ENCODE results near the gene SYCN.
"Not testable (repeated sequence)": the region's sequence is repeated elsewhere in the genome, so short reads cannot be mapped to it uniquely, and the experiment has no call there.

SYCN gene

GRCh38 chr19:39223703-39224279, 19.7 kb upstream of the SYCN start:
- DNase-seq, result no peak

DNA sequence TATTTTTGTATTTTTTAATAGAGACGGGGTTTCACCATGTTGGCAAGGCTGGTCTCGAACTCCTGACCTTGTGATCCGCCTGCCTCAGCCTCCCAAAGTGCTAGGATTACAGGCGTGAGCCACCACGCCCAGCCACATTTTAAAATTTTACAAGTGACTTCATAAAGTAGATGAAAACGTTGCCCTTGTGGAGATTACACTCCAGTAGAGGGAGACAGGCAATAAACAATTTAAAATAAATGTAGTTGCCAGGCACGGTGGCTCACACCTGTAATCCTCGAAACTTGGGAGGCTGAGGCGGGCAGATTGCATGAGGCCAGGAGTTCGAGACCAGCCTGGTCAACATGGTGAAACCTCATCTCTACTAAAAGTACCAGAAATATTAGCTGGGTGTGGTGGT, 15.0 kb upstream of the SYCN start:
- DNase-seq, result not testable (repeated sequence)

DNA sequence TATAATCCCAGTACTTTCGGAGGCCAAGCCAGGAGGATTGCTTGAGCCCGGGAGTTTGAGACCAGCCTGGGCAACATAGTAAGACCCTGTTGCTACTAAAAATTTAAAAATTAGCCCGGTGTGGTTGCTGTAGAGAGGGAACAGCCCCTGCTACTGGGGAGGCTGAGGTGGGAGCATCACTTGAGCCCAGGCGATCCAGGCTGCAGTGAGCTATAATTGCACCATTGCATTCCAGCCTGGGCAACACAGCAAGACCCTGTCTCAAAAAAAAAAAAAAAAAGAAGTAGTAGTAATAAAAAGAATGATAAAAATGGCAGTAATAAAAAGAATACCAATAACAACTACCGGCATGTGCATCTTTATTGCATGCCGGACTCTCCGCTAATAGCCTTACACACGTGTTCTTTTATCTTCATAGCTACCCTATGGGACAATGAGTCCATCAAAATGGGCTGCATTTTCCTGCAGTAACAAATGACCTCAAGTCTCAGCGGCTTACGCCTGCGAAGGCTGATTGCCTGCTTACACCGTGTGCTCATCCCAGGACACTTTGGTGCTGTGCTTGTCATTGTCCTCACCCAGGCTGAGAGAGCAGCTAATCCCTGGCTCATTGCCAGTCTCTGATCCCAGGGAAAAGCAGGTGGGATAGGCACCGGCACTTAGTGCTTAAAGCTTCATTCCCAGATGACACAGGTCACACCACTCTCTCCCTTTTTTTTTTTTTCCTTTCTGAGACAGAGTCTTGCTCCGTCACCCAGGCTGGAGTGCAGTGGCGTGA, 14.4 kb upstream of the SYCN start:
- DNase-seq, result no peak

- no peak for DNase-seq
These were observed 13.0 kb upstream of the SYCN start for GRCh38 chr19:39217094-39217493.

GRCh38 chr19:39215323-39215722, 11.3 kb upstream of the SYCN start:
- DNase-seq, result not testable (repeated sequence)

DNA sequence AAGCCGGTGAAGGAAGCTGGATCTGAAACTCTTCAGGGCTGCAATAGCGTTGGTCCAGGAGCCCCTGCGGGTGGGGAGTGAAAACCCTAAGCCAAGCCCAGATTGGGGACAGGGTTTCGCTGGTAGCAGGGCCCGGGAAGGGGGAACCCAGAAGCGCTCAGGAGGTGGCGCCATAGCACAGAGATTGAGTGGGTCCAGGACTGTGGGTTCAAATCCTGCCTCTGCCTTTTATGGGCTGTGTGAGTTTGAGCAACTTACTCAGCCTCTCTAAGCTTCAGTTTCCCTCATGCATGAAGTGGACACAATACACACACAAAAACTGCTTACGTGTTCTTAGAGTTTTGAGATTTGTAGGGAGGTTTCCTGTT, 8.3 kb upstream of the SYCN start:
- DNase-seq, result no peak

DNA sequence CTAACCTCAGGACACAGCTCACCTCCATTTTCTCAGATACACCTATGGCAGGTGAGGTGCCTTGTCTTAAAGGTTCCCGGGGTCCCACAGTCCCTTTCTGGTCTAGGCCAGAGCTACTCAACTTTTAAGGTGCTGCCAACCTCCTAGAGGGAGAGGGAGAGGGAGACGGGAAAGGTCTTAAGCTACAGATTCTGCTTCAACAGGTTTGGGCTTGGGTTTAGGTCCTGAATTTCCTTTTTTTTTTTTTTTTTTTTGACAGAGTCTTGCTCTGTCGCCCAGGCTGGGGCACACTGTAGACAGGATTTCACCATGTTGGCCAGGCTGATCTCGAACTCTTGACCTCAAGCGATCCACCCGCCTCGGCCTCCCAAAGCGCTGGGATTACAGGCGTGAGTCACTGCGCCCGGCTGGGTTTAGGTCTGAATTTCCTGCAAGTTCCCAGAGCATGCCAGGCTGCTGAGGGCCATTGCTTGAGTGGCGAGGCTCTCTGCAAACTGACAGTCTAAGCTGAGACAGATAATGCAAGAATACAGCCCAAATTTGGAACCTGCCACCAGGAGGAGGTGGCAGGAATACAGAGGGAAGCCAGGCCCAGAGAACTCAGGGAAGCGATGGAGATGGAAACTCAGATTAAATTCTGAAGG, 7.8 kb upstream of the SYCN start:
- DNase-seq, result no peak

DNA sequence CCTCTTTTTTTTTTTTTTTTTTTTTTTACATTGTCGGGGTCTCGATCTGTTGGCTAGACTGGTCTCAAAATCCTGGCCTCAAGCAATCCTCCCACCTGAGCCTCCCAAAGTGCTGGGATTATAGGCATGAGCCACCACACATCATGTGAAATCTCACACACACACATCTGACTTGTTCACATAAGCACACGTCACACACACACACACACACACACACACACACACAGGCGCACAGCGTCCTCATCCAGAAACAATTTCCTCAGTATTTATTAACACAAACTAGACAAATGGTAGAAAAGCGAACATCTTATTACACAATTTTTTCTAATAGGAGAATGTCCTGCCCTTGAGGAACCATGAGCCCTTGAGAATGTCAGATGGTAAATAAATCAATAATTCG, 5.1 kb upstream of the SYCN start:
- DNase-seq, result no peak

DNA sequence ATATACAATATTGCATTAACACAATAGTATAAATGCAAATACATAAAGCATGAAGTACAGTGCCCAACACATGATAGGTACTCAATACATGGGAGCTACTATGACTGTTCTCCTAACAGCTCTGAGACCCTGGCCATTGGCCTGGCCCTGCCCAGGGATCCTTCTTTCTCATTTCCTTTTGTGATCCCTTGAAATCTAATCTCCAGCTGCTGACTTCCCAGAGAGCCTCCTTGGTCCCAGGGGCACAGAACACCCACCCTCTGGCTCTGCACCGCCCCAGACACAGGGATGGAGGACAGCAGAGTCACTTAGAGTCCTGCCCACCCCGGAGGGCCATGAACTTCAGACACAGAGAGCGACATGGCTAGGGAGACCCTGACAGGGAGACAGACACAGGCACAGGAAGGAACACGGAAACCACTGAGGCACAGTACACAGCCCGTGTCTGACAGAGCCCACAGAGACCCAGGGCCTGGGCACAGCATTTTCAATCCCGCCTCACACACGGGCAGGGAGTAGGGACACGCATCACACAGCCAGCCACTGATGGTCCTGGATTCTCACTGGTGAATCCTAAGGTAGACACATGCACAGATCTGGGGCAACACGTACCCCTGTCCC, 4.2 kb upstream of the SYCN start:
- DNase-seq, result no peak

- DNase-seq, result no peak
These were observed 3.3 kb upstream of the SYCN start for GRCh38 chr19:39207293-39207836.

DNA sequence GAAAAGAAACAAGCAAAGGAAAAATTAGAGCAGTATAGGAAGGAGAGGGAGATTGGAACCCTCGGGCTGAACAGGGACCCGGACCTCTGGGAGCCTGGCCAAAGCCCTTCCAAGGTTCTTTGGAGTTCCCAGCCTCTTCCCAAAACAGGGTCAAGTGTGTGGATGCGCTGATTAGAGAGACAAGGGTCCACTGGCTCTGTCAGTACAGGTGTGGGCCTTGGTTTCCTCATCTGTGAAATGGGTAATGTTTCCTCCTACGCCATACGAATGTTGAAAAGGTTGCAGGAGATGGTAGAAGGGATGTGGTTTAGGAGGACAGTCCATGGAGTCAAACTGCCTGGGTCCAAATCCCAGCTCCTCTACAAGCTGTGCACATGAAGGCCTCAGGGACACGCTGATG, 2.1 kb upstream of the SYCN start:
- DNase-seq, result no peak

DNA sequence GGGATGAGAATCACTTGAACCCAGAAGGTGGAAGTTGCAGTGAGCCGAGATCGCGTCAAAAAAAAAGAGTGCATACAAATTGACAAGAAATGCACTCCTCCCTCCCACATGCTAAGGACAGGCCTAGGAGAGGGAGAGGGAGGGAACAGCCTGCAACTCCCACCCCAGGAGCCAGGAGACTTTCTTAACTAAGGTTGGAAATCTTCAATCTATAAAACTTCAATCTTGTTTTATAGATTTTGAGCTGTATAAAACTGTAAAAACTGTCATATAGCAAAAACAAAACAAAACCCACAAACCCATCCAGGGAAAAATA, 1.3 kb upstream of the SYCN start:
- DNase-seq, result no peak

- no peak for DNase-seq
These were observed 1.1 kb downstream of the SYCN start for GRCh38 chr19:39202998-39203355.

DNA sequence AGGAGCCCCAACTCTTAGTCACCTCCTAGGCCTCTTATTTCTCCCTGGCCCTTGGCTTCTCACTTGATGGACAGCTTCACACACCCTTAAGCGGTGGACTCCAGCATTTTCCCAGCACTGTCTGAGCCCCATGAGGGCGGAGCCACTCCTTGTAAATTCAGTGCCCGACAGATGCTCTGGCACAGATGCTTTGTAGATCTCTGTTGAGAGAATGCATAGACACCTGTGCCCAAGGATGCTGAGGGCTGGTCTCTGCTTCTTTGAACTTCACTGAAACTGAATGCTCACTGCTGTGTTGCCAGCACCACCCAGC, 3.3 kb downstream of the SYCN start:
- no peak for DNase-seq

- no peak for DNase-seq
These were observed 3.8 kb downstream of the SYCN start for GRCh38 chr19:39200066-39200802.

- DNase-seq, result no peak
These were observed 5.0 kb downstream of the SYCN start for GRCh38 chr19:39199025-39199424.

DNA sequence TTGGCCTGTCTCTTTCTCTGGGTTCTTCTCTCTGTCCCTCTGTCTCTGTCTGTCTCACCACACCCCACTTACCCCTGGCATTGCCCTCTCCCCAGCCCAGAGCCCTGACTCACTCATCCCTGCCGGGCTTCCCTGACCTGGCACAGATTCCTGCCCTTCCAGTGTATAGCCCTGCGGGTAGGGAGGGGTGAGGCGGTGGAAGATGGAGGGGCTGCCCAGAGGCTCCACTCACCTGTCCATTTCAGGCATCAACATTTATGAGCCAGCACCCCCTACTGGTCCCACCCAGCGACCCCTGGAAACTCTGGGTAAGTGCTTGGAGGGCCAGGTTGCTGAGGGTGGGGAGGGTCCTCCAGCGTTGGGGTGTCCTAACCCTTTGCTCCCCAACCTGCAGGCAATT, 6.3 kb downstream of the SYCN start:
- no peak for DNase-seq

GRCh38 chr19:39196860-39197562, 7.1 kb downstream of the SYCN start, which contains the start of gene NCCRP1:
NCCRP1 (plus strand) TSS chr19:39196964; CDS start chr19:39196983, 19 bp downstream.
- DNase-seq, result no peak

- no peak for DNase-seq
These were observed 7.7 kb downstream of the SYCN start for GRCh38 chr19:39196320-39196719.

DNA sequence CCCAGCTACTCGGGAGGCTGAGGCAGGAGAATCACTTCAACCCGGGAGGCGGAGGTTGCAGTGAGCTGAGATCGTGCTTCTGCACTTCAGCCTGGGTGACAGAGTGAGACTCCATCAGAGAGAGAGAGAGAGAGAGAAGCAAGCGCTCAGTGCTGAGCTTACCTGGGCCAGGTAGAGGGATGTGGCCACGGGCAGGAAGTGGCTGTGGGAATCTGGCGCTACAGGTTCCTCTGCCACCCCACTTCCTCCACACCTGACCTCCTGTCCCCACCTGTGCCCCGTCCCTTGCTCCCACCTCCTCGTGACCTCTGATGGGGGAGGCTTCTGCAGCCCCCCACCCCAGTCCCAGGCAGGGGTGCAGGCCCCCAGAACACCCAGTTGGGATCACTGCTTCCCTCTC, 8.3 kb downstream of the SYCN start:
- no peak for DNase-seq

DNA sequence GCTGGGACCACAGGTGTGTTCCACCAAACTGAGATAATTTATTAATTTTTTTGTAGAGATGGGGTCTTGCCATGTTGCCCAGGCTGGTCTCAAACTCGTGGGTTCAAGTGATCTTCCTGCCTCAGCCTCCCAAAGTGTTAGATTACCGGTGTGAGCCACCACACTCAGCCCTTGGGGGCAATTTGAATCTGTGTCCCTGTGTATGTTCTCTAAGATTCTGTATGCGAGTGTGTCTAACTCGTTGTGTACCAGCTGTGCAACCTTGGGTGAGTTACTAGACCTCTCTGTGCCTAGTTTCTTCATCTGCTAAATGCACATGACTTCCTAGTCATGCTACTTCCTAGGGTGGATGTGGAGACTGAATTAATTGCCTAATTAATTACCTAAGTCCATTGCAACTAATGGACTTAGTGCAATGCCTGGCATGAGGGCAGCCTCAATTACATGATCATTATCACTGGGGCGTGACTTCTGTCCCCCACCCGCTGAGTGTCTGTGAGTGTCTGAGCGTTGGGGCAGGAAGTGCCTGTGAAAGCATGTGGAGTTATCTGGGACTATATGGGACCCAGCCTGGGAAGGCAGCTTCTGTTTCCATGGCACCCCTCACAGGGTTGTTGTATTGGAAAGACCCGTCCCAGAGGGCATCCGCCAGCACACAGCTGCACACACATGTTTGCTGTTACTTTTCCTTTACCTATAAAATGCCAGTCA, 9.1 kb downstream of the SYCN start:
- no peak for DNase-seq

- no peak for DNase-seq
These were observed 10.3 kb downstream of the SYCN start for GRCh38 chr19:39193803-39194202.
